HG03175 (cell line): ENCODE data around the gene FGD5.

Experiments used
- ATAC-seq: cut with Tn5 transposase; IDR thresholded peaks from one replicate; pipeline ENCODE4 v1.9.1; 2021; ENCODE audit warnings: mild to moderate bottlenecking, moderate library complexity; ENCODE audit not compliant: unreplicated experiment

FGD5 gene

GRCh38 chr3:14959359-14959943, 140.7 kb downstream of the FGD5 start:
- ATAC-seq = peak; percentile 43

DNA sequence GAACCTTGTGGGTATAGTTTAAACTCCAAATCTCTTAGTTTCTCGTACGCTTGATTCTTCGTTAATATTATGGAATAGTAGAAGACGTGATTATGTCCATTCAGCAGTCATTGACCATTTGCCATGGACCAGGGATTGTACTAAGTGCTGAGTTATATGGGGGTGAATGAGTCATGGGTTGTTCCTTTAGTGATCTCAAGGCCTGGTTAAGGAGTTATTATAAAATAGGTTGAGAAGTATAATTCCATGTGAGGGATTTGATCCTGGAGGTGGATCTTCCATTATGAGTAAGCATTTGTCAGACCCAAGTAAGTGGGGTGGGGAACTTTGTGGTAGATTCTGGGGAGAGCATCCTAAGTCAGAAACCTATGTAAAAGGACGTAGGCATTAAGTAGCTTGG, 144.0 kb downstream of the FGD5 start:
- ATAC-seq = no peak

DNA sequence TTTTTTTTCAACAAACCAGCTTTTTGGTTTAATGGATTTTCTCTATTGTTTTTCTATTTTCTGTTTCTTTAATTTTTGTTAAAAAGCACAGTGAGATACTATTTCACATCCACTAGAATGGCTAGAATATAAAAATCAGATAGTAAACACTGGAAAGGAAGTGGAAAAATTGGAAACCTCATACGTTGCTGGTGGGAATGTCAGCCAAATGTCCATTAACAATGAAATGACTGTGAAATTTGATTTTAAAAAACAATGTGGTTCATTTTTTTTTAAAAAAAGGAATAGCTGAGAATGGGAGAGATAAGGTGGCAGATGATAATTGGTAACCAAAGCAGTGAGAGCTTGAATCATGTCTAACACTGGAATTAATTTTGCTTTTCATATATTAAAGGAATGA, 148.5 kb downstream of the FGD5 start:
- ATAC-seq = no peak

- ATAC-seq = no peak
Observed at GRCh38 chr3:14969671-14970070, 150.9 kb downstream of the FGD5 start.

DNA sequence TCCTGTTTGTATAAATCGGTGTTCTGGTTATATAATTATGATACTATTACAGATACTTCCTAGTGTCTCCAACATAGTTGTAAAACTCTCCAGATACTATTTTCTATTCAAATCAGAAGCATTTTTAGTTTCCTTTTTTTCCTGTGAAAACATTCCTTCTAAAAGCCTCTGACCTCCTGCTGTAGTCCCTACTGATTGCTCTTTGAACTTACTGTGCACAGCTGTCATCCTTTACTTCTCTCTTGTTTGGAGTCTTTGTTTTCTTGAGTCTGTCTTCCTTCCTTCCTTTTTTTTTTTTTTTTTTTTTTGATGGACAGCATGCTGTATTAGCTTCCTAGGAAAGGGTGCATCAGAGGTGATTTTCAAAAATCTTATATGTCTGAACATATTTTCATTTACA, 157.6 kb downstream of the FGD5 start:
- ATAC-seq = no peak

- peak; percentile 80 for ATAC-seq
Observed at GRCh38 chr3:14980689-14981088, 161.9 kb downstream of the FGD5 start.
